GM19395 (cell line): ENCODE data around the gene KDM4C.

ENCODE experiments used
- ATAC-seq: cut with Tn5 transposase; IDR thresholded peaks from one replicate; pipeline ENCODE4 v1.9.1; 2021; ENCODE audit warnings: mild to moderate bottlenecking, moderate library complexity; ENCODE audit not compliant: unreplicated experiment

Gene KDM4C

DNA sequence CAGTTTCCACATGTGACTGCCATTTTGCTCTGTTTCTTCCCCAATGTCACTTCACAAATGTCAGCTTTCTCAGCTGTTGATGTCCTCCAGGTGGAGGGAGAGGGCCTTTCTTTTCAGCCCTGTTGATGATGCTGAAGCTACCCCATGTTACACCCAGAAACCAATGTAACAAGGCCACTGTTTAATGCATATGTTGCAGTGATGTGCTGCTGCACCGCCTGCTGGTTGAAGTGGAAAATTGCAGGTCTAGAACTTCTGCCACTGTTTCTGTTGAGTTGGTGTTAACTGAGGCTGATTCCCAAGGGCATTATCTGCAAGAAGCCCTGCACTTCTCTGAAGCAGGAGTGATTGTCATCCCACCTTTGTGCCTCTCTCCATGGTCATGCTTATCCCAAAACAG, 428.4 kb downstream of the KDM4C start:
- ATAC-seq, result no peak

DNA sequence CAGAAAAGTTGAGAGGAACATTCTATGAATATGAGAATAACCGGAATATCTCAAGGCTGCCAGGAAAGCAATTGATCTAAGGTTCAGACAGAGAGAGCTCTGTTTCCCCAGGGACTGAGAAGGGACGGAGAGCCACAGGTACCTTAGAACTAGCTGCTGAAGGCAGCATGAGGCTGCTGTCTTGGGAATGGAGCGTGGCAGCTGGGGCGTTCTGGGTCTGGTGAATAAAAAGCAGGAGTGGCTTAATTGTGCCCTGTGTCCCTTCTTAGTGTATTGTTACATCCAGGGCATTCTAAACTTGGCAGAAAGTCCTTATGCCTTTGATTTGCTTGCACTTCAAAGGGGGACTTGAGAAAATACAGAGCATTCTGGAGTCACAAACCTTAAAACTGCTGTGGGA, 434.5 kb downstream of the KDM4C start:
- ATAC-seq, result no peak

GRCh38 chr9:7195526-7195925, 437.8 kb downstream of the KDM4C start:
- ATAC-seq, result no peak

DNA sequence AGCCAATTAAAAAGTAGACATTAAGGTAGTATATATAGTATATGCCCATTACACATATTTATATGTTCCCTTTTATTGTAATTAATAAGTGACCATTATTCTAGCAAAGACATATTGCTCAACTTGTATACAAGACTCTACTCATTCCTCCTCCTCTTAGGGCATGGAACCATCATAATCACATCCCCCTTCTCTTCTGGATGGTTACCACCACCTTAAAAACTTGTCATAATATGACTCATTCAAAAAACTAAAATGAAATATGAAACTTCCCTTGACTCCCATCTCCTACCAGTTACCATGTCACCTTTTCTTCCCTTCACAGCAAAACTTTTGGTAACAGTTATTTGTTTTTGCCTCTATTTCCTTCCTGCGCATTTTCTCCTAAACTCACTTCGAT, 438.7 kb downstream of the KDM4C start:
- no peak for ATAC-seq

DNA sequence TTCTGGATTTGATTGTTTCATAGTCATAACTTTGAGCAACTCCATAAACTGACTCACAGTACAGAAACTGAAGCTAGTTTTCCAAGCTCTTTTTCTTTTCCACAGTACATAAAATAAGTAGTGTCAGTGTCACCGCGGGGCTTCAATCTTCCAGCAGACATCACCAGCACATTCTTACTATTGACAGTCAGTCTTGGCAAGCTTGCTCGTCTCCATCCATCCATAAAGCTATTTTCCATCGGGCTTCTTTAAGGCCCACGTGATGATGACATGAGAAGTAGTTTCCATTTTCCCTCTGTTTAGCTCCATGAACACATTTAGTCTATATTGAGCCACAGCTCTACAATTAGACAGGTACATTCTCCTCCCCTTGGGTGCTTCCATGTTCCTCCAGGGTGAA, 443.4 kb downstream of the KDM4C start:
- ATAC-seq, result no peak

DNA sequence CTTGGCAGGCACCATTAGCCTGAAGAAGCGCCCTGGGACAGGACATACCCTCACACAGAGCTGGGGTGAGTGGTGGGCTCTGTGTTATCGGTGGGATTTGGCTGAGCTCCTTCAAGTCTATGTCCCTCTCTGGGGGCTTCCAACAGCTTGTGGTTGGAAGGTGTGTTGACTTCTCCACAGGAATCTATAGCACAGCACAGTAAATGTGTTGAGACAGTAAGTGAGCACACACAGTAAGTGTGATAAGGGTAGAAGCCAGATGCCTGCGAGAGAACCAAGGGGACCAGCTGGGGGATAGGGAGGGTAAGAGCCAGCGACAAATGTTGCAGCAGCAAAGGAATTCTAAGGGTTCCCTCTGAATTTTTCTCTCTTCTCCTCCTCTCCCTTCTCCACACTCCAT, 448.0 kb downstream of the KDM4C start:
- no peak for ATAC-seq

GRCh38 chr9:7206221-7206758, 448.5 kb downstream of the KDM4C start:
- no peak for ATAC-seq

DNA sequence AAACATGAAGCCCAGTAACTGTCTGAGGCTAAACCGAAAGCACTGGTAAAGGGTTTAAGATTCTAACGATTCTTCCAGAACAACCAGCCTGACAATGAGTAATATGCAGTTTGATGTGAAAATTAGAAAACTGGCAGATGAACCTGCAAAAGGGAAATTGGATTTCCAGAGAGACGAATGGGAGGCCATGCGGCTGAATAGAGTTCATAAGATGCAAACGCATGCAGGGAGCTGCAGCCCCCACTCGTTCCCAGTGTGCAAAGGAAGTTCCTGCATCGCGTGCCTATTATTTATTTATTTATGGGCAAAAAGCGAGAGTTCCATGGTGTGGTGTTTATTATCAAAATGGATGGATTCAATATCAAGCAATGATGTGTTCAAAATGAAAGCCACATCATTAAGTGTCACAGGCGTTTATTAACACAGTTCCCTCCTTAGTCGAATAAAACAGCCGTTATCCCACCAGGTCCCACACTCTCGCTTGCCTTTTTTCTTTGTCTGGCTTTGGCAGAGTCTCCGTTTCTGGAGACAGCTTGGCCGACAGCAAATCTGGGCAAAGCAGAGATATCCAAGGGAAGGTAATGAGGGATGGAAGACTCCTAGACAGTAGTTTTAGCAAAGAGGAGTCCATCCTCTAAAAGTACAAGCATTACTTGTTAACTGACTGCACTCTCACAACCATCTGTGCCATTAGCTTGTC, 451.4 kb downstream of the KDM4C start:
- ATAC-seq, result no peak

GRCh38 chr9:7209990-7210389, 452.2 kb downstream of the KDM4C start:
- no peak for ATAC-seq

DNA sequence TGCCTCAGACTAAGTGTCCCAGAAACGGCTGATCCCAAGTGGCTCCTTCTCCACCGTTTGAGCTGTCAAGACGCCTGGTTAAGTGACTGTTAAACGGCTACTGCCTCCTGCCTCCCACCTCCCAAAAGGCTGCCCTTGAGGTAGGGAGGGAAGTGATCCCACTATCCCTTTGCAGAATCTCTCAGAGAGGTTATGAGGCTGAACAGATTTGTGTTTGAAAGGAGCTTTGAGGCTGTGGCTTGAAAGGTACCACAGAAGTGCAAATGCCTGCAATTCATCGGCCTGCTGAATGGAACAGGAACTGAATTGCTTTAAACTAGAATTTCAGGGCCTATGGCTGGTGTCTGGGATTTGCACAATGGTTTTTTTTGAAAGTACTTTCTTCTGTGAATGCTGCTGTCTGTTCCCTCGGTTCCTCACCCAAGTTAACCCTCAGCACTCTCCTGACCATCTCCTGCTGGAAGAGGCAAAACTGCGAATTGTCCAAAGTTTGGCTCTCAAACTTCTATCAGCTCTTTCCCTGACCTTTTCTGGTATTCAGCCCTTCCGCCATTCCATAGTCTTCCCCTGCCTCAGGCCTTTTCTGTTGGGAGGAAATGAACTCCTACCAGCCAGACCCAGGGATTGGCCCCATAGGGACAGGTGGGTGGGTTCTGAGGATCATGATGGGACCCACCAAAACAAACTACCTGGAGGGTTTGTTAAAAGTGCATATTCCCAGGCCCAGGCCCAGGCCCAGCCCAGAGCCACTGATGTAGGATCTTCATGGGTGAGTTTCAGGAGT, 453.3 kb downstream of the KDM4C start:
- no peak for ATAC-seq

DNA sequence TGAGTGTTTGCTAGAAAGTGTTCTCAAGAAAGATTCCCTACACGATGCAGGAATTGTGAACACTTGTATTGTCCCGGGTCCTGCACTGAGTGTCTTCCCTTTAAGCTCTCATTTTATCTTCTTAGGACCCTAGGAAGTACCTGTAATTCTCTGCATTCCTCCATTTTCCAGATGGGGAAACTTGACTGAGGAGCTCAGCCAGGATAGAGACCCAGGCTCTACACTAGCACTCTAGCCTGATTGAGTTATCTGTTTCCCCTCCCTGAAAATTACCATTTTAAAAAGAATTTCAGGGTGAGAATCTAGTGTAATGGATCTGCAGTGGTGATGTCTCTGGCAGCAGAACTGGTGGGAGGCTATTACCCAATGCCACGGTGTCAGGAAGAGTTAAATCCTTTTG, 453.9 kb downstream of the KDM4C start:
- no peak for ATAC-seq

DNA sequence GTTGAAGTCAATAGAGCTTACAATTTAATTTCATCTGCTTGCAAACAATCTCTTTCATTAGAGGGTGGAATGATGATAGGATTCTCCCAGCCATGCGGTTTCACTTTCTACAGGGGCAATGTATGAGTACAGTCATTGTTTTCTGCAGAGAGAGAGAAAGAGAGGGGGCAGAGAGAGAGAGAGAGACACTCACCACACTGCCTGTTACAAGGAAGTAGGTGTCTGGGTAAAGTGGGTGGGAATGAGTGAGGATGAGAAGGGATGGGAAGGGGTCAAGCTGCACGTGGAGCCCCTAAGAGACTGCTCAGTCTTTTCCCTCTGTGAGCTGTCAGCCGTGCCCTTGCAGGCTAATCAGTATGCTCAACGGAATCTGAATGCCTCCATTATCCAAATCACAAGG, 454.3 kb downstream of the KDM4C start:
- no peak for ATAC-seq

DNA sequence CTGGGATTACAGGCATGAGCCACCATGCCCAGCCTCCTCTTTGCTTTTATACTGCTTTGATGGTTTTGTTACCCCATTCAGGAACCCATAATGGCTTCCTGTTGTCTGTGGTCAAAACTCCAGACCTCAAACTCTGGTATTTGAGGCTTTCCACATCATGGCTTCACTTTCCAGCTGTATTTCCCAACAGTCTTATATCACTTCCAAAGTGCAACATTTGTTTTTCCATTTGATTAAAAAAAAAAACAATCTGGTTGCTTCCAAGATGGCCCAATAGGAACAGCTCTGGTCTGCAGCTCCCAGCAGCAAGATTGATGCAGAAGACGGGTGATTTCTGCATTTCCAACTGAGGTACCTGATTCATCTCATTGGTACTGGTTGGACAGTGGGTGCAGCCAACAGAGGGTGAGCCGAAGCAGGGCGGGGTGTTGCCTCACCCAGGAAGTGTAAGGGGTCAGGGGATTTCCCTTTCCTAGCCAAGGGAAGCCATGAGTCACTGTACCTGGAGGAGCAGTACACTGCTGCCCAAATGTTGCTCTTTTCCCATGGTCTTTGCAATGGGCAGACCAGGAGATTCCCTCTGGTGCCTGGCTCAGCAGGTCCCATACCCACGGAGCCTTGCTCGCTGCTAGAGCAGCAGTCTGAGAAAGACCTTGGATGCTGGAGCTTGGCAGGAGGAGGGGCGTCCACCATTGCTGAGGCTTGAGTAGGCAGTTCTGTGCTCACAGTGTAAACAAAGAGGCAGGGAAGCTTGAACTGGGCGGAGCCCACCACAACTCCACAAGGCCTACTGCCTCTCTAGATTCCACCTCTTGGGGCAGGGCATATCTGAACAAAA, 458.4 kb downstream of the KDM4C start:
- ATAC-seq, result no peak

GRCh38 chr9:7223981-7224380, 466.2 kb downstream of the KDM4C start:
- ATAC-seq, result no peak
